Measurements from ENCODE around the gene SNX17. TPM values are rescaled to one million over a fixed set of nuclear protein-coding genes. Genes with fewer than 3 reads are reported as not detected.

Gene SNX17
- total and polyA plus RNA-seq, 2 of the 13 experiments (the other 11 are each of a cell fraction or from before 2014, with no cell fraction given): 75.0 to 109 TPM

GRCh38 chr2:27356382-27357181, 13.8 kb upstream of the SNX17 start, which contains the start of gene GTF3C2 (continued):
- TF ChIP-seq, protein P1, sequence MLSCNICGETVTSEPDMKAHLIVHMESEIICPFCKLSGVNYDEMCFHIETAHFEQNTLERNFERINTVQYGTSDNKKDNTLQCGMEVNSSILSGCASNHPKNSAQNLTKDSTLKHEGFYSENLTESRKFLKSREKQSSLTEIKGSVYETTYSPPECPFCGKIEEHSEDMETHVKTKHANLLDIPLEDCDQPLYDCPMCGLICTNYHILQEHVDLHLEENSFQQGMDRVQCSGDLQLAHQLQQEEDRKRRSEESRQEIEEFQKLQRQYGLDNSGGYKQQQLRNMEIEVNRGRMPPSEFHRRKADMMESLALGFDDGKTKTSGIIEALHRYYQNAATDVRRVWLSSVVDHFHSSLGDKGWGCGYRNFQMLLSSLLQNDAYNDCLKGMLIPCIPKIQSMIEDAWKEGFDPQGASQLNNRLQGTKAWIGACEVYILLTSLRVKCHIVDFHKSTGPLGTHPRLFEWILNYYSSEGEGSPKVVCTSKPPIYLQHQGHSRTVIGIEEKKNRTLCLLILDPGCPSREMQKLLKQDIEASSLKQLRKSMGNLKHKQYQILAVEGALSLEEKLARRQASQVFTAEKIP (CRISPR knock-in tag; IDR thresholded peaks at IDR 0.05; ENCODE audit: borderline replicate concordance): no peak
- TF ChIP-seq NCOA2 (CRISPR knock-in tag; IDR thresholded peaks at IDR 0.05) (peak; percentile 37; the same call in 1 of the 2 replicates), ZNF264 (CRISPR knock-in tag; IDR thresholded peaks at IDR 0.05) (peak; percentile 78; the same call in 1 of the 2 replicates), TCF7L2 (IDR thresholded peaks at IDR 0.05; ENCODE audit: low read depth, low read length) (no peak), ELK4 (CRISPR knock-in tag; IDR thresholded peaks at IDR 0.05; ENCODE audit: borderline replicate concordance) (no peak), FOXP4 (CRISPR knock-in tag; IDR thresholded peaks at IDR 0.05) (peak; percentile 79), U2AF1 (optimal IDR thresholded peaks at IDR 0.05; ENCODE audit: low read depth, low read length) (no peak), ZNF335 (CRISPR knock-in tag; IDR thresholded peaks at IDR 0.05) (peak; percentile 89), AGO2 (optimal IDR thresholded peaks at IDR 0.05; ENCODE audit: low read depth, low read length) (peak; percentile 85), PHF21A (CRISPR knock-in tag; IDR thresholded peaks at IDR 0.05) (peak; percentile 70), SCMH1 (CRISPR knock-in tag; IDR thresholded peaks at IDR 0.05; ENCODE audit: borderline replicate concordance) (no peak), ZSCAN20 (CRISPR knock-in tag; IDR thresholded peaks at IDR 0.05; ENCODE audit: borderline replicate concordance) (no peak), TERF1 (CRISPR knock-in tag; IDR thresholded peaks at IDR 0.05) (no peak)
- TF ChIP-seq, protein P2, sequence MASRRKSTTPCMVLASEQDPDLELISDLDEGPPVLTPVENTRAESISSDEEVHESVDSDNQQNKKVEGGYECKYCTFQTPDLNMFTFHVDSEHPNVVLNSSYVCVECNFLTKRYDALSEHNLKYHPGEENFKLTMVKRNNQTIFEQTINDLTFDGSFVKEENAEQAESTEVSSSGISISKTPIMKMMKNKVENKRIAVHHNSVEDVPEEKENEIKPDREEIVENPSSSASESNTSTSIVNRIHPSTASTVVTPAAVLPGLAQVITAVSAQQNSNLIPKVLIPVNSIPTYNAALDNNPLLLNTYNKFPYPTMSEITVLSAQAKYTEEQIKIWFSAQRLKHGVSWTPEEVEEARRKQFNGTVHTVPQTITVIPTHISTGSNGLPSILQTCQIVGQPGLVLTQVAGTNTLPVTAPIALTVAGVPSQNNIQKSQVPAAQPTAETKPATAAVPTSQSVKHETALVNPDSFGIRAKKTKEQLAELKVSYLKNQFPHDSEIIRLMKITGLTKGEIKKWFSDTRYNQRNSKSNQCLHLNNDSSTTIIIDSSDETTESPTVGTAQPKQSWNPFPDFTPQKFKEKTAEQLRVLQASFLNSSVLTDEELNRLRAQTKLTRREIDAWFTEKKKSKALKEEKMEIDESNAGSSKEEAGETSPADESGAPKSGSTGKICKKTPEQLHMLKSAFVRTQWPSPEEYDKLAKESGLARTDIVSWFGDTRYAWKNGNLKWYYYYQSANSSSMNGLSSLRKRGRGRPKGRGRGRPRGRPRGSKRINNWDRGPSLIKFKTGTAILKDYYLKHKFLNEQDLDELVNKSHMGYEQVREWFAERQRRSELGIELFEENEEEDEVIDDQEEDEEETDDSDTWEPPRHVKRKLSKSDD (CRISPR knock-in tag; IDR thresholded peaks at IDR 0.05; ENCODE audit: low read depth): peak; percentile 79; the same call in 1 of the 2 replicates
- TF ChIP-seq, protein P3, sequence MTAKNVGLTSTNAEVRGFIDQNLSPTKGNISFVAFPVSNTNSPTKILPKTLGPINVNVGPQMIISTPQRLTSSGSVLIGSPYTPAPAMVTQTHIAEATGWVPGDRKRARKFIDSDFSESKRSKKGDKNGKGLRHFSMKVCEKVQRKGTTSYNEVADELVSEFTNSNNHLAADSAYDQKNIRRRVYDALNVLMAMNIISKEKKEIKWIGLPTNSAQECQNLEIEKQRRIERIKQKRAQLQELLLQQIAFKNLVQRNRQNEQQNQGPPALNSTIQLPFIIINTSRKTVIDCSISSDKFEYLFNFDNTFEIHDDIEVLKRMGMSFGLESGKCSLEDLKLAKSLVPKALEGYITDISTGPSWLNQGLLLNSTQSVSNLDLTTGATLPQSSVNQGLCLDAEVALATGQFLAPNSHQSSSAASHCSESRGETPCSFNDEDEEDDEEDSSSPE (CRISPR knock-in tag; IDR thresholded peaks at IDR 0.05): peak; percentile 88
- TF ChIP-seq, protein P4, sequence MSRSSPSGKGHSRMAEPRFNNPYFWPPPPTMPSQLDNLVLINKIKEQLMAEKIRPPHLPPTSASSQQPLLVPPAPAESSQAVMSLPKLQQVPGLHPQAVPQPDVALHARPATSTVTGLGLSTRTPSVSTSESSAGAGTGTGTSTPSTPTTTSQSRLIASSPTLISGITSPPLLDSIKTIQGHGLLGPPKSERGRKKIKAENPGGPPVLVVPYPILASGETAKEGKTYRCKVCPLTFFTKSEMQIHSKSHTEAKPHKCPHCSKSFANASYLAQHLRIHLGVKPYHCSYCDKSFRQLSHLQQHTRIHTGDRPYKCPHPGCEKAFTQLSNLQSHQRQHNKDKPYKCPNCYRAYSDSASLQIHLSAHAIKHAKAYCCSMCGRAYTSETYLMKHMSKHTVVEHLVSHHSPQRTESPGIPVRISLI (CRISPR knock-in tag; IDR thresholded peaks at IDR 0.05; ENCODE audit: borderline replicate concordance): no peak; the same call in 1 of the 2 replicates

Measured in HepG2 (cell line).